Chondrocyte (in vitro differentiated cells): ENCODE measurements around the gene ZYG11A. TPM values are rescaled to one million over a fixed set of nuclear protein-coding genes. Genes with fewer than 3 reads are reported as not detected.

Source experiments
- DNase-seq: peaks from one replicate; pipeline ENCODE4 v3.0.0; 2021; ENCODE audit warnings: mixed read lengths, low spot score
- H3K27ac Mint-ChIP-seq: one replicate; pipeline ENCODE4 v1.8.0; 2021; ENCODE audit warnings: mild to moderate bottlenecking, moderate library complexity, mixed read lengths; ENCODE audit not compliant: unreplicated experiment
- H3K27me3 Mint-ChIP-seq: 2 replicates; pipeline ENCODE4 v1.8.0; 2021; ENCODE audit warnings: low read depth, mixed read lengths
- H3K36me3 Mint-ChIP-seq: 2 replicates; pipeline ENCODE4 v1.8.0; 2021; ENCODE audit warnings: low read depth, mixed read lengths
- H3K4me1 Mint-ChIP-seq: 2 replicates; pipeline ENCODE4 v1.8.0; 2021; ENCODE audit warnings: low read depth, mild to moderate bottlenecking, mixed read lengths
- H3K4me3 Mint-ChIP-seq: one replicate; pipeline ENCODE4 v1.8.0; 2021; ENCODE audit warnings: mild to moderate bottlenecking, moderate library complexity, mixed read lengths; ENCODE audit not compliant: unreplicated experiment
- H3K9me3 Mint-ChIP-seq: 2 replicates; pipeline ENCODE4 v1.8.0; 2021; ENCODE audit warnings: low read depth, mixed read lengths
- microRNA-seq: library from miRNA; unstranded; fragments of <30 nt; microRNA quantifications from one replicate; pipeline ENCODE4 v1.2.0, GENCODE V29; 2020; ENCODE audit warnings: borderline number of aligned reads
- total RNA-seq: library from RNA; stranded (reverse); gene quantifications from 3 replicates; pipeline ENCODE4 v1.2.1, GENCODE V29; 2021
- TF ChIP-seq, protein P1 (sequence below): fragments of 200-600 bp; sonication (generic); IDR thresholded peaks from 2 replicates; pipeline ENCODE4 v1.5.0; 2021; ENCODE audit warnings: antibody characterized with exemption, mild to moderate bottlenecking, moderate library complexity

Gene ZYG11A
- total RNA-seq, 1 donor from 2014 or later = 0.62 TPM

GRCh38 chr1:52937433-52938182 lies 95.0 kb downstream of the ZYG11A start:
- DNase-seq = no peak
- no peaks in the 10 kb centered on the region for H3K9me3 Mint-ChIP-seq
- no peak overlapping the region for H3K4me3 Mint-ChIP-seq
- H3K27me3 Mint-ChIP-seq = no peaks in the 10 kb centered on the region
- H3K36me3 Mint-ChIP-seq = no peaks in the 10 kb centered on the region
- TF ChIP-seq, protein P1, sequence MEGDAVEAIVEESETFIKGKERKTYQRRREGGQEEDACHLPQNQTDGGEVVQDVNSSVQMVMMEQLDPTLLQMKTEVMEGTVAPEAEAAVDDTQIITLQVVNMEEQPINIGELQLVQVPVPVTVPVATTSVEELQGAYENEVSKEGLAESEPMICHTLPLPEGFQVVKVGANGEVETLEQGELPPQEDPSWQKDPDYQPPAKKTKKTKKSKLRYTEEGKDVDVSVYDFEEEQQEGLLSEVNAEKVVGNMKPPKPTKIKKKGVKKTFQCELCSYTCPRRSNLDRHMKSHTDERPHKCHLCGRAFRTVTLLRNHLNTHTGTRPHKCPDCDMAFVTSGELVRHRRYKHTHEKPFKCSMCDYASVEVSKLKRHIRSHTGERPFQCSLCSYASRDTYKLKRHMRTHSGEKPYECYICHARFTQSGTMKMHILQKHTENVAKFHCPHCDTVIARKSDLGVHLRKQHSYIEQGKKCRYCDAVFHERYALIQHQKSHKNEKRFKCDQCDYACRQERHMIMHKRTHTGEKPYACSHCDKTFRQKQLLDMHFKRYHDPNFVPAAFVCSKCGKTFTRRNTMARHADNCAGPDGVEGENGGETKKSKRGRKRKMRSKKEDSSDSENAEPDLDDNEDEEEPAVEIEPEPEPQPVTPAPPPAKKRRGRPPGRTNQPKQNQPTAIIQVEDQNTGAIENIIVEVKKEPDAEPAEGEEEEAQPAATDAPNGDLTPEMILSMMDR = no peak
- no peak overlapping the region for H3K27ac Mint-ChIP-seq
- no peaks in the 10 kb centered on the region for H3K4me1 Mint-ChIP-seq

- H3K4me3 Mint-ChIP-seq = no peak overlapping the region
- H3K27me3 Mint-ChIP-seq = no peaks in the 10 kb centered on the region
- no peaks in the 10 kb centered on the region for H3K9me3 Mint-ChIP-seq
- TF ChIP-seq, protein P1 = no peak
- DNase-seq = no peak
- H3K27ac Mint-ChIP-seq = no peak overlapping the region
- no peaks in the 10 kb centered on the region for H3K36me3 Mint-ChIP-seq
- no peaks in the 10 kb centered on the region for H3K4me1 Mint-ChIP-seq
These were observed 95.6 kb downstream of the ZYG11A start for GRCh38 chr1:52938183-52938451.

DNA sequence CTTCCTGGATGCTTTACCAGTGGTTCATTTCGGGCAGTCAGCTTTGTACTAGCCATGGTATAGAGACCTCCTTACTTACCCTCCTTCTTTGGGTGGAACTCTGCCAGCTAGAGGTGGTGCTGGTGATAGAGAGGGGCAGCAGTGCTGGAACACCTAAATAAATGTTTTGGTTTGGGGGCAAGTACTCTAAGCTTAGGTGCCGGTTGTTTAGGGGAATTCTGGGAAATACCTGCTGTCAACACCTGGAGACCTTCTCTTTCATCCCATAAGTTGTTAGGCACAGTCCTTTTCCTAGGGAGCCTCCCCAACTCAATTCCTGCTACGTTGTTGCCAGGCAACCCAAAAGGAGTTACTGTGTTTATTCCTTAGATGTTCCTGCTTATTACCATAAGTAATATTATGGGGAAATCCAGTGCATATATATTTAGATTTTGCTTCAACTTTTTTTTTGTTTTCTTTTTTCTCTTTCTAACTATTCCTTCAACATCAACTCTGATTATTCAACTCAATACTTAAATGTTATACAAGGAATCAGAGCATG lies 101.4 kb downstream of the ZYG11A start:
- H3K27me3 Mint-ChIP-seq = no peaks in the 10 kb centered on the region

GRCh38 chr1:52944566-52944965 lies 102.0 kb downstream of the ZYG11A start:
- H3K4me1 Mint-ChIP-seq = no peaks in the 10 kb centered on the region
- no peaks in the 10 kb centered on the region for H3K9me3 Mint-ChIP-seq
- TF ChIP-seq, protein P1 = no peak
- H3K27me3 Mint-ChIP-seq = no peaks in the 10 kb centered on the region
- peaks cover 4% of the 10 kb centered on the region for H3K36me3 Mint-ChIP-seq
- no peak overlapping the region for H3K27ac Mint-ChIP-seq
- H3K4me3 Mint-ChIP-seq = no peak overlapping the region
- no peak for DNase-seq

More for the DNA sequence above, 101.4 kb downstream of the ZYG11A start:
- TF ChIP-seq, protein P1 = no peak
- DNase-seq = no peak
- Mint-ChIP-seq H3K27ac (no peak overlapping the region), H3K4me3 (no peak overlapping the region), H3K4me1 (no peaks in the 10 kb centered on the region), H3K9me3 (no peaks in the 10 kb centered on the region), H3K36me3 (no peaks in the 10 kb centered on the region)

Small RNAs within 50 kb of the gene (microRNA-seq; reads per million reads assigned to microRNA genes)
- gene MIR1273F (not detected), gene MIR1273G (not detected), gene MIR5095 (not detected)

Other genes starting within 250 kb of the ZYG11A start
- gene GPX7, start 240.4 kb upstream of the ZYG11A start, total RNA-seq = 43.7 to 83.8 TPM (median 82.9 TPM) in 3 replicates
- 0.24 TPM in 1 of 3 replicates, not detected in the others for gene SHISAL2A, start 209.6 kb upstream of the ZYG11A start, total RNA-seq
- gene COA7, start 144.4 kb upstream of the ZYG11A start, total RNA-seq = 23.7 to 24.1 TPM (median 23.8 TPM) in 3 replicates
- gene ZYG11B, start 116.3 kb upstream of the ZYG11A start, total RNA-seq = 36.3 to 42.1 TPM (median 38.3 TPM) in 3 replicates
- gene ECHDC2, start 79.0 kb downstream of the ZYG11A start, total RNA-seq = 9.4 to 41.7 TPM (median 39.5 TPM) in 3 replicates
- 84.0 to 98.3 TPM (median 87.4 TPM) in 3 replicates for gene SCP2, start 84.5 kb downstream of the ZYG11A start, total RNA-seq
- gene PODN, start 219.5 kb downstream of the ZYG11A start, total RNA-seq = 4.1 to 9.3 TPM (median 9.2 TPM) in 3 replicates